IMR-90 (cell line): ENCODE results near the gene RNF144B. TPM values are rescaled to one million over a fixed set of nuclear protein-coding genes. Genes with fewer than 3 reads are reported as not detected.

Experiments
- ATAC-seq: fragments of 200-7000 bp; cut with Tn5 transposase; 2 replicates; pipeline ENCODE4 v1.9.1; 2020; ENCODE audit warnings: low read depth, mild to moderate bottlenecking, moderate library complexity
- BruUV-seq: library from RNA; stranded (reverse); fragments of 400-500 nt; replicated peaks from 2 replicates; lab custom pipeline; 2021; lab: Mats Ljungman, UMichigan
- CTCF ChIA-PET: fragments of 300-600 bp; formaldehyde crosslinking; extraction: SDS; loops from one replicate; lab custom pipeline; 2021; ENCODE audit warnings: antibody characterized with exemption; lab: Yijun Ruan, JAX
- POLR2A ChIA-PET: fragments of 300-600 bp; sonication (Branson Sonifier 250); formaldehyde crosslinking; loops from one replicate; lab custom pipeline; 2022; ENCODE audit warnings: antibody characterized with exemption; ENCODE audit not compliant: unreplicated experiment; lab: Charles Lee
- DNase-seq: peaks from one replicate; pipeline ENCODE4 v3.0.0; 2013
- H2AFZ ChIP-seq: replicated peaks from 2 replicates; pipeline ENCODE3; 2013; ENCODE audit warnings: low read length, mild to moderate bottlenecking; ENCODE audit not compliant: poor library complexity
- H2AK5ac ChIP-seq: 2 replicates; pipeline ENCODE4 v1.6.1; 2013; ENCODE audit warnings: low read depth, low read length, inconsistent platforms
- H2AK9ac ChIP-seq: replicated peaks from 2 replicates; pipeline ENCODE3; 2013; ENCODE audit warnings: mild to moderate bottlenecking, low read depth, low read length, moderate library complexity; ENCODE audit not compliant: poor library complexity
- H2BK120ac ChIP-seq: 2 replicates; pipeline ENCODE4 v1.6.1; 2013; ENCODE audit warnings: low read depth, low read length, inconsistent platforms
- H2BK15ac ChIP-seq: 3 replicates; pipeline ENCODE4 v1.6.1; 2013; ENCODE audit warnings: low read depth, low read length, inconsistent platforms
- H2BK20ac ChIP-seq: 2 replicates; pipeline ENCODE4 v1.6.1; 2013; ENCODE audit warnings: low read depth, mild to moderate bottlenecking, inconsistent platforms, low read length, moderate library complexity
- H2BK5ac ChIP-seq: 2 replicates; pipeline ENCODE4 v1.6.1; 2013; ENCODE audit warnings: mild to moderate bottlenecking, low read depth, low read length, inconsistent platforms; ENCODE audit not compliant: poor library complexity, severe bottlenecking
- H3K14ac ChIP-seq: replicated peaks from 2 replicates; pipeline ENCODE4 v1.6.1; 2013; ENCODE audit warnings: low read depth, low read length, inconsistent platforms
- H3K18ac ChIP-seq: 2 replicates; pipeline ENCODE4 v1.6.1; 2013; ENCODE audit warnings: low read depth, low read length, control low read depth
- H3K23ac ChIP-seq: 2 replicates; pipeline ENCODE4 v1.6.1; 2013; ENCODE audit warnings: low read depth, low read length, inconsistent platforms
- H3K27ac ChIP-seq: 2 replicates; pipeline ENCODE4 v1.5.1; 2013; ENCODE audit warnings: mild to moderate bottlenecking, control low read depth, low read length; ENCODE audit not compliant: insufficient read depth
- H3K27me3 ChIP-seq: 2 replicates; pipeline ENCODE4 v1.6.1; 2013; ENCODE audit warnings: low read length; ENCODE audit not compliant: control insufficient read depth, insufficient read depth
- H3K36me3 ChIP-seq: 2 replicates; pipeline ENCODE4 v1.6.1; 2013; ENCODE audit warnings: low read length, mixed read lengths; ENCODE audit not compliant: control insufficient read depth, insufficient read depth
- H3K4ac ChIP-seq: 2 replicates; pipeline ENCODE4 v1.6.1; 2013; ENCODE audit warnings: low read depth, low read length, inconsistent platforms
- H3K4me1 ChIP-seq: 2 replicates; pipeline ENCODE4 v1.6.1; 2013; ENCODE audit warnings: low read length, mixed read lengths; ENCODE audit not compliant: control insufficient read depth, insufficient read depth
- H3K4me2 ChIP-seq: 2 replicates; pipeline ENCODE4 v1.6.1; 2013; ENCODE audit warnings: low read depth, mild to moderate bottlenecking, control low read depth, low read length, moderate library complexity
- H3K4me3 ChIP-seq: 2 replicates; pipeline ENCODE4 v1.5.1; 2013; ENCODE audit warnings: low read depth, mild to moderate bottlenecking, control low read depth, low read length, moderate library complexity; ENCODE audit not compliant: insufficient read depth
- H3K56ac ChIP-seq: 2 replicates; pipeline ENCODE4 v1.6.1; 2013; ENCODE audit warnings: low read length, inconsistent platforms; ENCODE audit not compliant: insufficient read depth; ENCODE audit errors: extremely low read depth
- H3K79me1 ChIP-seq, 2 experiments: 2 replicates each; pipeline ENCODE4 v1.6.1; 2013; ENCODE audit warnings: low read length in 2 of 2, inconsistent platforms in 1 of 2, low read depth in 1 of 2
- H3K9ac ChIP-seq: 2 replicates; pipeline ENCODE4 v1.6.1; 2013; ENCODE audit warnings: low read depth, low read length, control low read depth
- H3K9me1 ChIP-seq: 2 replicates; pipeline ENCODE4 v1.6.1; 2013; ENCODE audit warnings: low read length, inconsistent platforms; ENCODE audit not compliant: insufficient read depth
- H3K9me3 ChIP-seq: 2 replicates; pipeline ENCODE4 v1.6.1; 2013; ENCODE audit warnings: low read length; ENCODE audit not compliant: control insufficient read depth, insufficient read depth
- H4K20me1 ChIP-seq: 2 replicates; pipeline ENCODE4 v1.6.1; 2013; ENCODE audit warnings: low read length, inconsistent platforms; ENCODE audit not compliant: insufficient read depth
- H4K5ac ChIP-seq: 2 replicates; pipeline ENCODE4 v1.6.1; 2013; ENCODE audit warnings: mild to moderate bottlenecking, low read depth, low read length, control low read depth
- H4K8ac ChIP-seq, 2 experiments: 2 replicates each; pipeline ENCODE4 v1.6.1; 2013; ENCODE audit warnings: low read depth in 2 of 2, low read length in 2 of 2, control low read depth in 1 of 2, inconsistent platforms in 1 of 2
- H4K91ac ChIP-seq: 2 replicates; pipeline ENCODE4 v1.6.1; 2013; ENCODE audit warnings: low read depth, low read length, inconsistent platforms; ENCODE audit not compliant: insufficient read depth
- CEBPB ChIP-seq: IDR thresholded peaks from 2 replicates; pipeline ENCODE4 v1.6.1; 2012; ENCODE audit warnings: low read depth, low read length, improper control_type of control experiment
- POLR2A ChIP-seq: IDR thresholded peaks from 2 replicates; pipeline ENCODE4 v1.6.1; 2012; ENCODE audit warnings: mild to moderate bottlenecking, low read depth, low read length
- RCOR1 ChIP-seq: IDR thresholded peaks from 2 replicates; pipeline ENCODE4 v1.6.1; 2012; ENCODE audit warnings: mild to moderate bottlenecking, low read length, improper control_type of control experiment; ENCODE audit not compliant: insufficient replicate concordance
- WGBS, 2 experiments: methylation state at CpG; one replicate each; pipeline versions ENCODE4 v1.1.5 to v1.1.7; 2013; ENCODE audit warnings: missing lambda C conversion rate in 2 of 2; ENCODE audit not compliant: insufficient read length in 1 of 2; ENCODE audit errors: extremely low coverage in 2 of 2; 5-methylcytosine and 5-hydroxymethylcytosine counted together
- dilution Hi-C: fragments of 300-500 bp; cut with HindIII; formaldehyde crosslinking; loops from one replicate; pipeline ENCODE4 v1.14.3; 2018; ENCODE audit warnings: low sequenced_read_pairs; ENCODE audit not compliant: unreplicated experiment
- in situ Hi-C: fragments of 300-500 bp; cut with MboI; formaldehyde crosslinking; loops from 3 replicates; pipeline ENCODE4 v1.14.3; 2019; ENCODE audit warnings: low sequenced_read_pairs, inconsistent platforms, mixed read lengths
- intact Hi-C: fragments of 100-400 bp; cut with micrococcal nuclease; formaldehyde crosslinking; loops from 2 replicates; pipeline ENCODE4 v1.10.0; 2022
- polyA plus RNA-seq, 3 experiments: library from polyadenylated mRNA; depleted of rRNA; stranded (reverse); fragments of >200 nt; gene quantifications; 2 replicates each; pipeline ENCODE4 v1.2.3, GENCODE V29; 2012; ENCODE audit warnings: low replicate concordance in 1 of 3
- total RNA-seq: library from RNA; depleted of rRNA; stranded (reverse); fragments of >200 nt; gene quantifications from 2 replicates; pipeline ENCODE4 v1.2.3, GENCODE V29; 2012

Gene RNF144B
- total and polyA plus RNA-seq, 2 of the 4 experiments (the other 2 are of a cell fraction) = 0.44 to 2.7 TPM

- ChIA-PET CTCF (interaction anchor here (0.6 kb wide), 1 partner anchor 15 kb away, joined by 10 read pairs; no protein-coding TSS in a partner anchor), POLR2A (no interaction called here)
- Histone ChIP-seq H3K4me1 (peaks cover 2% of the 10 kb centered on the region; the same call in 1 of the 2 replicates), H2AFZ (no peak overlapping the region), H4K8ac (no peak overlapping the region), H3K27me3 (no peaks in the 10 kb centered on the region), H2BK5ac (no peak overlapping the region), H3K56ac (no peak overlapping the region), H3K27ac (no peak overlapping the region), H3K14ac (no peak overlapping the region), H2BK120ac (no peak overlapping the region), H2BK15ac (no peak overlapping the region), H2AK5ac (no peak overlapping the region), H3K4me3 (no peak overlapping the region), H2AK9ac (no peak overlapping the region), H3K4ac (no peak overlapping the region), H4K5ac (no peak overlapping the region), H2BK20ac (no peak overlapping the region), H3K18ac (no peak overlapping the region), H3K36me3 (no peaks in the 10 kb centered on the region), H3K79me1 (no peaks in the 10 kb centered on the region), H3K23ac (no peak overlapping the region), H4K91ac (no peak overlapping the region), H3K9me1 (no peaks in the 10 kb centered on the region), H3K4me2 (no peak overlapping the region), H3K9ac (no peak overlapping the region), H4K20me1 (no peaks in the 10 kb centered on the region), H3K9me3 (no peaks in the 10 kb centered on the region; the same call in 1 of the 2 replicates)
- WGBS, 2 experiments = no CpG with 5 or more reads among the region's 4 CpGs
- TF ChIP-seq RCOR1 = no peak
- TF ChIP-seq CEBPB = no peak
- no peak for TF ChIP-seq POLR2A
- peak; percentile 35 for DNase-seq
- intact Hi-C loops = no loop called here
- no TSS peak for BruUV-seq
- no peak for ATAC-seq
- dilution Hi-C loops = no loop called here
- in situ Hi-C loops = no loop called here
Measured at GRCh38 chr6:18352001-18352400, 35.1 kb upstream of the RNF144B start.
